GM18499 (cell line): ENCODE measurements around the gene USP47.
A peak's percentile ranks its signal among the peaks of the same experiment; 100 is the strongest.

Experiments used
- ATAC-seq: cut with Tn5 transposase; IDR thresholded peaks from one replicate; pipeline ENCODE4 v1.9.1; 2021; ENCODE audit warnings: moderate number of reproducible peaks; ENCODE audit not compliant: insufficient read depth, unreplicated experiment

USP47 gene, protein sequence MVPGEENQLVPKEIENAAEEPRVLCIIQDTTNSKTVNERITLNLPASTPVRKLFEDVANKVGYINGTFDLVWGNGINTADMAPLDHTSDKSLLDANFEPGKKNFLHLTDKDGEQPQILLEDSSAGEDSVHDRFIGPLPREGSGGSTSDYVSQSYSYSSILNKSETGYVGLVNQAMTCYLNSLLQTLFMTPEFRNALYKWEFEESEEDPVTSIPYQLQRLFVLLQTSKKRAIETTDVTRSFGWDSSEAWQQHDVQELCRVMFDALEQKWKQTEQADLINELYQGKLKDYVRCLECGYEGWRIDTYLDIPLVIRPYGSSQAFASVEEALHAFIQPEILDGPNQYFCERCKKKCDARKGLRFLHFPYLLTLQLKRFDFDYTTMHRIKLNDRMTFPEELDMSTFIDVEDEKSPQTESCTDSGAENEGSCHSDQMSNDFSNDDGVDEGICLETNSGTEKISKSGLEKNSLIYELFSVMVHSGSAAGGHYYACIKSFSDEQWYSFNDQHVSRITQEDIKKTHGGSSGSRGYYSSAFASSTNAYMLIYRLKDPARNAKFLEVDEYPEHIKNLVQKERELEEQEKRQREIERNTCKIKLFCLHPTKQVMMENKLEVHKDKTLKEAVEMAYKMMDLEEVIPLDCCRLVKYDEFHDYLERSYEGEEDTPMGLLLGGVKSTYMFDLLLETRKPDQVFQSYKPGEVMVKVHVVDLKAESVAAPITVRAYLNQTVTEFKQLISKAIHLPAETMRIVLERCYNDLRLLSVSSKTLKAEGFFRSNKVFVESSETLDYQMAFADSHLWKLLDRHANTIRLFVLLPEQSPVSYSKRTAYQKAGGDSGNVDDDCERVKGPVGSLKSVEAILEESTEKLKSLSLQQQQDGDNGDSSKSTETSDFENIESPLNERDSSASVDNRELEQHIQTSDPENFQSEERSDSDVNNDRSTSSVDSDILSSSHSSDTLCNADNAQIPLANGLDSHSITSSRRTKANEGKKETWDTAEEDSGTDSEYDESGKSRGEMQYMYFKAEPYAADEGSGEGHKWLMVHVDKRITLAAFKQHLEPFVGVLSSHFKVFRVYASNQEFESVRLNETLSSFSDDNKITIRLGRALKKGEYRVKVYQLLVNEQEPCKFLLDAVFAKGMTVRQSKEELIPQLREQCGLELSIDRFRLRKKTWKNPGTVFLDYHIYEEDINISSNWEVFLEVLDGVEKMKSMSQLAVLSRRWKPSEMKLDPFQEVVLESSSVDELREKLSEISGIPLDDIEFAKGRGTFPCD (N-terminal part only)

DNA sequence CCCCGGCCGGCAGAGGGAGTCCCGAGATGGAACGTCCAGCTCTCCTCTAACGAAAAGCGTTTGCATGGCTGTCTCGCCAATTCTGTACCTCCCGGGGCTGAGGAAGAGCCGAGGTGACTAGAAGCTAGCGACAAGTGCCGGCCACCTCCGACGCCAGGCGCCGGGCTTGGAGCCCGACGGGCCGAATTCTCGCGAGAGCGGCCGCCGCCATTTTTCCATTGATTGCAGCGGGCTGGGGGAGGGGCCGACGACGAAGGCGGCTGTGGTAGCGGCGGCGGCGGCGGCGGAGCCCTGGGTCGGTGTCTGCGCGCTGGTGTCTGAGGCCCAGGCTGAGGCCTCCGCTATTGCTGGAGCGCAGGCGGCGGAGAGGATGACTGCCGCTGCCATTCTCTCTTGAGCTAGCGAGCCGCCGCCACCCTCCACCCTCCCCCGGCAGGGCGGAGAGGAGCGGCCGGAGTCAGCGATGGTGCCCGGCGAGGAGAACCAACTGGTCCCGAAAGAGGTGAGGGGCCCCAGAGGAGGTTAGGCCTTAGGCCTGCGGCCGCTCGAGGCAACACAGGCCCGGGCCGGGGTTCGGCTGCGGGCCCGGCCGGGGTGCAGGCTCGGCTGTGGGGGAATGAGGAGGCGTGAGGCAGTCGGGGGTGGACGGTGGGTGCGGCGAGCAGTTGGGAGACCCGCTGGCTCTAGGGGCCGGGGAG is at the start of gene USP47:
TSS of gene USP47 (plus strand) at position 250 of the 698 bp plus-strand sequence. CDS start at position 464, 214 bp downstream.
- ATAC-seq, result peak; percentile 39

DNA sequence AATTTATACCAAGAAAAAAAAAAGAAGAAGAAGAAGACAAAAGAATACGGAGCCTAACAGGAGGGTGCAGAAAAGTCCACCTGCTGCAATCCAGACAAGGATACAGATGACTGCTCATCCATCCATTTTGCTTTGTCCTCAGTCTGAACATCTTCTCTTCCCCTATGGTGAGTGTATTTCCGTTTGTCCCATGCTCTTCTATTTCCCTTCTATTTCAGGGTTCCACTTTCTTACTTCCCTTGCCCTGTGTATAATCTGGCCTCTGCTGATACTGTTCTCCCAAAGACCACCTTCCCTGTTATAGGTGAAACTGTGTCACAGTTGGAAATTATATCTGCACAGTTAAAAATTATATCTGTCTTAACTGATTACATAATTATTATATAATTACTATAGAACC is 48.7 kb upstream of the USP47 start:
- ATAC-seq, result no peak

DNA sequence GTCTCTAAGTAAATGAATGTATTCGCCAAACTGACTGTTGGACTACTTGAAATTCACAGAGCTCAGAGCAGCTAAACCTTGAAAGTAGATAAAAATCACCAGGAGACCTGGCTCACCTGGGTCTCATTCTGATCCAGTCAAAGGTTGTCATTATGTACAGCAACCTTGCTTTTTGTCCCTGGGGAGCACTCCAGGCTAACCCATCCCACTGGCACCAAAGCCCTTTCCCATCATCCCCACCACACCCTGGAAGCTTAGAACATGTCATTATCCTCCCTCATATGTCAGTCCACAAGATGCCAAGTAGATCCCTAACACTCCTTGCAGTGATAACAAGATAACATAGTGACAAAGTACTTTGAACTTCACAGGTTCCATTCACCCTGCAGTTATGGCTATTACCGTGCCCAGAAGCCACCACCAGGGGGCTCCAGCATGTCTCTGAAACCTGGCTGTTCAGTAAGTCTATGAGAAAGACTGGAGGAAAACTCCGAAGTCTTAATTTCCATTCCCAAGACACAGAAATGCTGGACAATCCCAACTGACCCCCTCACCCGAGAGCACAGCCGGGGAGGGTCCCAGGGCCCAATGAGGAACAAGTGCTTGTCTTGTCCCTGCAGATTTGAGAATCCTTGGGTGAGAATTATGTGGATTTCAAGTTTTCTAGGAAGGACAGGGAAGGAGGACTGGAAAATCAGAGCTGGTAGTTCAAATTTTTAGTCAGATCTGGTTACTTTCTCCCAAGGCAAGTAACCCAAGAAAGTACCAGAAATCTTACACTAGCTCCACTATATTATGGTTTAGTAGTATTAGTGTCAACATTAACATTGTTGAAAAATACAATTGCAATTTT is 43.0 kb upstream of the USP47 start:
- ATAC-seq, result no peak

DNA sequence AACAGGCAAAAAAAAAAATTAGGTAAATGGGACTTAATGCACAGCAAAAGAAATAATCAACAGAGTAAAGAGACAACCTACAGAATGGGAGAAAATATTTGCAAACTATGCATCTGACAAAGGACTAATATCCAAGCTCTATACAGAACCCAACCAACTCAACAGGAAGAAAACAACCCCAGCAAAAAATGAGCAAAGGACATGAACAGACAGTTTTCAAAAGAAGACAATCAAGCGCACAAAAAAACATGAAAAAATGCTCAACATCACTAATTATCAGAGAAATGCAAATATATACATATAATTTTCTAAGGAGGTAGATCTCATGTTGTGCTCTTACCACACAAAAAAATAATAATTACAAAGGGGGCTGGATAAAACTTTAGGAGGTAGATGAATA is 36.5 kb upstream of the USP47 start:
- no peak for ATAC-seq

DNA sequence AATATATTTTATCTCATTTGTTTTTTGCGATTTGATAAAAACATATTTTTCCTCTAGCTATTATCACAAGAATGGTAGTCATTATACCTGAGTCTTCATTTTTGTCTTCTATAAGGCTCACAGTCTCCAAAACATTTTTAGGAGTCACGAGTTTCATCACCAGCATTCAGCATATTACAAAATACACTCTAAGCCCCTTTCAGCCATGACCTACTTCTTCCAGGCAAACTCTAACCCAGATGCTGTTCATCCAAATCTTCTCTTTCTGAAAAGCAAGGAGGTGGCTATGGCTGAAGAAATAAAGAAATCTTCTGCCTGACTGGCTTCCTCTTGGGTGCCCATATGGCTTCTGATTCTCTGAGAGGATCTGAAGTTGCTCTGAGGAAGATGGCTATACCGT is 35.7 kb upstream of the USP47 start:
- no peak for ATAC-seq

DNA sequence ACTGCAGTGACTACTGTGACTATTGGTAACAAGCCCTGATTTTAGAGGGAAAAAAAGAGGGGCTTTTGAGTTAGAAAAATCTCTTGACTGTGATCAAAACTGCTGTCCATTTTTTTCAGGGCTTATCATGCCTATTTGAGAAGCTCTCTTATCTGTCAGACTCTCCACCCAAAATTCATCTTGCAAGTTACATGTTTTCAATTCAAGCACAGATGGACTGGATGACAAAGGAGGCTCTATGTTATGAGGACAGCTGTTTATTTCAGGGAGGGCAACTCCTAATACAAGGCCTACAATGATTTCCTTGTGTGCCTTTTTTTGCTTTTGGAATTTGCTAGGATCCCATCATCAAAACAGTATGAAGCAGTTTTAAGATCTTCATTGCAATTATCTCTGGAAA is 35.2 kb upstream of the USP47 start:
- no peak for ATAC-seq

DNA sequence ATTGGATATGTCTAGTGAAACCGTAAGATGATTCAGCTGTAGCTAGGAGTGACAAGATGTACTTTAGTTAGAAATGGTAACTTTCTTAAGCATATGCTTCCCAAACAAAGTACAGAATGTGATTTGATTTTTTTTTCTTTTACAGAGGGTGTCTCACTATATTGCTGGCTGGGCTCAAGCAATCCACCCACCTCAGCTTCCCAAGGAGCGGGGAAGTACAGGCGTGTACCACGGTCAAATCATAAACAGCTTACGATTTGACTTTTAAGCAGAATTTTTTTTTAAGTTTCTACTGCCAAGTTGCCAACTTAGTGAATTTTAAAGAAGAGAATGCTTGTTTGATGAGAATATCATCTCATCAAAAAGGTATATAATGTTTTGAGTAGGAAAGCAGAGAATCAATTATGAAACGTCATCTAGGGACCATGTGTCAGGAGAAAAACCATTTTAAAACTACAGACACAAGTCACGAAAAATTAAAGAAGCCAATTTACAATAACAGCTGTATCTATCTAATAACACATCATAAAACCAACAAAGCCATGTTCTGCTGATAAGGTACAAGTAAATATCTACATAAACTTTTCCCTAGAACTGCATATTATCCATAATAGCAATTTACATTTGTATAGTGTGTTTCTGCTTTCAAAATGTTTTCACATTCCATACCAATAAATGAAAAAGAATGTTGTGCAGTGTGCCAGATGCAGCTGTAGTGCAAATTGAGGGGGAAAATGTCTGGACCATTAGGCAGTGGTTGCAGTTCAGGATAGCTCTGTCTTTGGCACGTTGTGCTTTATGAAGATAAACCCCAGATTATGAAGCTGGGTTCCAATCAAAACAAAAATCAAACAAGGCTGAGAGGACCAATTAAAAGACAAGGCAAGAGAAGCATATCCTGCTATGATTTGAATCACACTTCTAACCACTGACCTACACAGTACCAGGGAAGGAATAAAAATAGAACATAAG is 33.7 kb upstream of the USP47 start:
- no peak for ATAC-seq

DNA sequence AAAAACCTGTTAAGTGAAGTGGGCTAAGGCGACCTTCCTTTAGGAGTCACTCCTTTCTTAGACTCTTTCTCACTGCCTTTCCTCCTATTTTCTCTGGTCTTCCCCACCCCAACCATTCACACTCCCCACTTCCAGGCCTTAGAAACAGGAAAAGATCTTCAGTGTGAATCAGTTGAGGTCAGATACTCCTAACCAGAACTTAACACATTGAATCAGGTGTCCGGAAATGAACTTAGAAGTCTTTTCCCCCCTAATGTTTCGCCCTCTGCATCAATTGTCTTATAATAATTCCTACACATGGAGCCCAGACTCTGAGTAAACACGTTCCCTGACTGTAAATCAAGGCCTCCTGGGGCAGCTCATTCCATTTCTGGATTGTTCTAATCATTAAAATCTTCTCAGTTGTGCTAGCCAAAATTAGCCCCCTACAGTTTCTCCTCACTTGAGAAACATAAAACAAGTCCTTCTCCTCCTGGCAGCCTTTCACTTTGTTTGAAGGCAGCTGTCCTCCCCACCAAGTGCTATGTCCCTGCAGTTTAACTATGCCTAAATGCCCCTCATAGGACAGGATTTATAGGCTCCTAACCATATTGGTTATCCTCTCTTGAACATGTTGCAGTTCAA is 32.7 kb upstream of the USP47 start:
- ATAC-seq, result no peak

DNA sequence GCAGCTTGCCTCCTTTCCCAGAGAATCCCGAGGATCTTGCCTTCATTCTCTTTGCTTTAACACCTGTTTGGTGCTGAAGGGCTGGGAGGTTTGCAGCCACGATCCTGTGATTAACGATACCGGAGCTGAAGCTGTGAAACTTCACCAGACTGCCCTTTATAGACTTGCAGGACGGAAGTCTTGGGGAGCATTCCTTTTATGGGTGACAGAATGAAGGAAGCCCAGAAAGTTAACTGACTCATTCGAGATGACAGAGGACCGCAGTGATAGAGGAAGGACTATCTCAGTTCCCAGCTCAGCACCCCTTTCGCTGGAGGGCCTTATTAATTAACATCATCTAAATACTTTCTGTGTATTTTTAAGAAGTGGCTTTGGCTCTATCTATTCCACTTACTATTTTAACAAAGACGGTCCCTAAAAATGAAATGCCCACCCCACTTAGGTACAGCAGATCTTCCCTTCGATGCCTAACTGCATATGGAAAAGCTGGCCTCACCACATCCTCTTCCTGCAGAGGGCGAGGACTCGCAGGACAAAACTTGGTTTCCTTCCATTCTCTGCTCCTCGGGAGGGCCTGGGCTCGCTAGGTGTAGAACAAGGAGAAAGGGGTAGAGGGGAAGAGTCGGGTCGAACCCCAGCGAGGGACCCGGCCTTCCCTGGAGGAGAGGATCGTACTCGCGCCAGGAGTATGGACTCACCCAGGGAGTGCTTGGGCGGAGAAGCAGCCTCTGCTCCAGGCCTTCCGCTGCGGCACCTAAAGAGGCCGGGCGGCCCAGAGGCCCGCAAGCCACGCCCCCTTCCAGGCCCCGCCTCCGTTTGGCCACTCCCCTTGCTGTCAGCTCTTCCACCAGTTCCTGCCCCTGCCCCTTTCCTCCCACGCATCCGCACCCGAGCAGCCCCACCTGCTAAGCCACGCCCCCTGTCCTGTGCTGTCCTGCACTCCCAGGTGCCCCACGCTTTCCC is 30.7 kb upstream of the USP47 start:
- ATAC-seq, result no peak

DNA sequence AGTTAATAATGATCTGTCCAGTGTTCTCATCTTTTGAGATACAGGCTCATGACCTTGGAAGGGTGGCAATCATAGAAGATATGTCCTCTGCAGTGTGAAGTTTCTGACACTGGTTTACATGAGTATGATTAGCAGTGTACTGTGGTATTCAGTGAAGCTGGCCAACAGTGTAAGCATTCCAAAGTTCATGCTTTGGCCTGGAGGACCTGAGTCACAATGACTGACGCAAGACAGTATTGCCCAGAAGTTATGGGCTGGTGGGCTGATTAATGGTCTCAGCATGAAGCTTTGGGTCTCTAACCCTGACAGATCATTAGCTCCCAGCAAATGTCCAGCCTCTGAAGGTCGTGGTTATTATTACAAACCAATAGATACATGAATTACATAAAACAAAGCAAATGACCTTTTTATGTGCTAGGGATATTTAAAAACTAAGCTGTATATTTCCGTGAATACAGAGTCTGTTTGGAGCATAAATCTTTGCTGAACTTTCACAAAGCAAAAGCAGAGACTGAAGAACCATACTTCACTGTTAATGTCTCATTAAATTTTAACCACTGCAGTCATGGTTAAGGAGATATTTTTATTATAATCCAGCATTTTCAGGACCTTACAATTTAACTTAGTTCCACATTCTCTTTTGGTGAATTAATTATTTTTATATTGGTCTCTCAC is 28.3 kb upstream of the USP47 start:
- no peak for ATAC-seq

DNA sequence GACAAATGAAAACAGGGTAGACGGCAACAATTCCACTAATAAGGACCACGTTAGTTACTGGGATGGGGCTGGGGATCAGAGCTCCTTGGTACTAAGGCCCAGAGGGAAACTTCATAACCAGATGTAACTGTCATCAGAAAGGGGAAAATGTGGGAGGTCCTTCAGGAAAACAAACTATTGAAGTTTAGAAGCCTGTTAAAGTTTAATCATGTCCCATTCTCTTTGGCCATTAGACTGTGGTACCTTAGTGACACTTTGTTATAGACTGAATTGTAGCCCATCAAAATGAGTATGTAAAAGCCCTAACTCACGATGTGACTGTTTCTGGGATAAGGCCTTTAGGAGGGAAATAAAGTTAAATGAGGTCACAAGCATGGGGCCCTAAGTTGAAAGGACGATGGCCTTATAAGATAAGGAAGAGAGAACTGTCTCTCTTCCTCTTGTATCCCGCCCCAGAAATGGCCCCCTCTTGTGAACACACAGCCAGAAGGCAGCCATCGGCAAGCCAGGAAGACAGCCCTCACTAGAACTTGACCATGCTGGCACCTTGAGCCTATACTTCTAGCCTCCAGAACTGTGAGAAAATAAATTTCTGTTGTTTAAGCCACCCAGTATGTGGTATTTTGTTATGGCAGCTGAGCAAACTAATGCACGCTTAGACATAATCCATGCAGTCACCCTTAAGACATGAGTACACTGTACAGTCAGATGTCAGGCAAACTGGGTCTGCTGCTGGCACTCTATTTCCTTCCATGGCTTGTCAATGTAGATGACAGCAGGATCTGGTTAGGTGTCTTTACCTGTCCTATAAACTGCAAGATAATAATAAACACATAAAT is 26.9 kb upstream of the USP47 start:
- no peak for ATAC-seq

DNA sequence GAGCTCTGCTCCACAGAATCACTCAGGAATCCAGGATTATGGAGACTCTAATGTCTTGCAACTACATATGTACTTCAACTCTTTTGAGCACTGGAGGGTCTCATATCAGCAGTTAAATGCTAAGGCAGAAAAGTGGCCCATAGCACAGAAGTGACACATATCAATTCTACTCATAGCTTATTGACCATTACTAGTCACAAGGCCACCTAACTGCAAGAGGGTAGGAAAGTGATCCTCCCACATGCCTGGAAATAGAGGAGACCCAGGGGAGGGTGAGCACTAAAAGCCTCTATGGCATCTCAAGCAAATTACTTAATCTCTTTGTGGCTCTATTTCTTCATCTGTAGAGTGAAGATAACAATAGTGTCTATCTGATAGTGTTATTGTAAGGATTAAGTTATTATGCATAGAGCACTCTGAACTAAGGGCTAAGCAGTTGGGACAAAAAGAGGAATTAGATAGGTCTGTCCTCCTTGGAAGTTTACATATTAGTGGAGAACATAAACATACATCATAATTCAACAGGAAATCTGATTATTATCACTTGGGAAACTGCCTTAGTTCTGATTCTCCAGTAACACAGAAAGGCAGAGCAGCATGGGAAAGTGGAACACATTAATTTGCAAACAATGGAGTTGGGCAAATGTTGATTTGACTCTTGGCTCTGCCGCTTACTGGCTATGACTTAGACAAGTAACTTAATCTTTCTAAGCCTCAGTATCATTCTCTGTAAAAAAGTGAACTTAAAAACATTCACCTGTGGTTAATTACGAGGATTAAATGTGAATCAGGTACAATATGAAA is 25.1 kb upstream of the USP47 start:
- no peak for ATAC-seq

DNA sequence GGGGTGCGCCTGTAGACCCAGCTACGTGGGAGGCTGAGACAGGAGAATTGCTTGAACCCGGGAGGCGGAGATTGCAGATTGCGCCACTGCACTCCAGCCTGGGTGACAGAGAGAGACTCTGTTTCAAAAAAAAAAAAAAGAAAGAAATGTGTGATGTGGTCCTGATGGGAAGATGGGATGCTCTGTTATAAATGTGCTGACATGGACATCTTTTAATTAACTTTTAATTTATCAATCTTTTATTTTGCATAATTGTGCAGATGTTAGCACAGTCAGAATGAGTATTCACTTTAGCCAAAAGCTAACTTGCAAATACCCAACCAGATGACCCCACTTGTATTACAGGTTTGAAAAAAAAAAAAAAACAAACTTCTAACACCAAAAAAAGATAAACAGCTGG is 23.8 kb upstream of the USP47 start:
- no peak for ATAC-seq

DNA sequence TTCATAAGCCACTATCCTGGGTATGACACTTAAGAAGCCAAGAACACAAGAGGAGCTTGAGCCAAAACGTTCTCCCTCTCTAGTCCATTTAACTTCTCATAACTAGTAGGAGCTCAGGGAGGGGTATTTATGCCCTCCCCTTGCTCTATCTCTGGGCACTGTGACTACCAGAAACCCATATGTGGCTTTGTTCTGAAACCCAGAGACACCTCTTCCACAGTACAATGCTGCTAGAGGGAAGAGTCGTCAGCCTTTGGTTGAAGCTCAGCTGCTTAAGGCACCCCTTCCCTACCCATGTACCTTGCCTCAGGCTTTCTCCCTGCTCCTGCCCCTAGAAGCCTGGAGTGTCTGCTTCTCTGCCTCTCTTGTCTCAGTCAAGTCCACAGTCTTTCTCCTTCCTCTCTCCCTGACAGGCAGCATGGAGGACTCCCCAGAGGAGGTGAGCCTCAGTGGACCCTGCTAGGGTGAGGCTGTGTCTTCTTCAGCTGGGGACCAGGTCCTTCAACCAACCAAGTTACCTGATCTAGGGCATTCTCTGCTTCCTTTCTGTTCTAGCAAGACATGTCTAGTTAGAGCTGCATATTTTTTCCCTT is 23.1 kb upstream of the USP47 start:
- no peak for ATAC-seq
